ENCODE results near the gene BICDL1. TPM values are rescaled to one million over a fixed set of nuclear protein-coding genes. Genes with fewer than 3 reads are reported as not detected.

BICDL1 gene
- total and polyA plus RNA-seq, 2 donors (not counting 1 experiment from before 2014, with no cell fraction given) = not detected

GRCh38 chr12:120095736-120096135, 106.7 kb downstream of the BICDL1 start:
- Histone ChIP-seq H3K36me3 (ENCODE audit: control insufficient read depth, insufficient read depth, low read length) (peaks cover 23% of the 10 kb centered on the region), H2AFZ (ENCODE audit: low read length) (no peak overlapping the region)

DNA sequence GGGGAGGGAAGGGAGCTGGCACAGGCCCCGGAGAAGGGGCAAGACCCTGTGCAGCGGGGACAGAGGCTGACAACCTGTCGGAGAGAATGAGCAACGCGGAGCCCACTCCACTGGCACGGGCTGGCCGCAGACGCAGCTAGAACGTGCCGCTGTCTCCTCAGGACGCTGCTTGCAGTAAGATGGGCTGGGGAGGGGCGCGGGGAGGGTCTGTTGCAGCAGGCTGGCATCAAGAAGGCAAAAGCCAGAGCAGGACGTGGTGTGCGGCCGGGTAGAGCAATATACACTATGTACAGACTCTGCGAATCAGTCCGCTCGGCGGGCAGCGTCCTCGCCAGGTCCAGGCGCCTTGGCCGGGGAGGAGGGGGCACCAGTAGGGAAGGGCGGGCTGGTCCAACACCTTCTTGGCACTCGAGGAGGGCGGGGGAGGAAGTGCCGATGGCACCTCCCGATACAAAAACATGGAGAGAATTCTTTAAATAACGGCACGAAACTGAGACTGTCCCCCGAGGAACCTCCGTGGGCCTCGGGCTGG, 107.7 kb downstream of the BICDL1 start:
- H3K27ac ChIP-seq (ENCODE audit: insufficient read depth, low read length) = no peak overlapping the region
- H3K4me3 ChIP-seq (replicated peaks in 1 of 4; ENCODE audit: control extremely low read depth in 1 of 4, insufficient read depth in 1 of 4, low read depth in 3 of 4, low read length in 4 of 4) = no peak overlapping the region
- peaks cover 24% of the 10 kb centered on the region for H3K79me2 ChIP-seq (ENCODE audit: control insufficient read depth, insufficient read depth, low read length)
- no peaks in the 10 kb centered on the region for H3K9me3 ChIP-seq (ENCODE audit: control insufficient read depth, insufficient read depth, low read depth, low read length)
- H4K20me1 ChIP-seq (ENCODE audit: control insufficient read depth, extremely low read depth, insufficient read depth, low read length) = no peaks in the 10 kb centered on the region
- no peak overlapping the region for H3K4me2 ChIP-seq (ENCODE audit: extremely low read depth, insufficient read depth, low read length)
- H2AFZ ChIP-seq (ENCODE audit: low read length) = no peak overlapping the region
- no peaks in the 10 kb centered on the region for H3K27me3 ChIP-seq (ENCODE audit: control insufficient read depth, insufficient read depth, low read length)
- no peak for TF ChIP-seq EZH2 (IDR thresholded peaks at IDR 0.05; ENCODE audit: low read length, missing control alignments)
- TF ChIP-seq, protein P1, sequence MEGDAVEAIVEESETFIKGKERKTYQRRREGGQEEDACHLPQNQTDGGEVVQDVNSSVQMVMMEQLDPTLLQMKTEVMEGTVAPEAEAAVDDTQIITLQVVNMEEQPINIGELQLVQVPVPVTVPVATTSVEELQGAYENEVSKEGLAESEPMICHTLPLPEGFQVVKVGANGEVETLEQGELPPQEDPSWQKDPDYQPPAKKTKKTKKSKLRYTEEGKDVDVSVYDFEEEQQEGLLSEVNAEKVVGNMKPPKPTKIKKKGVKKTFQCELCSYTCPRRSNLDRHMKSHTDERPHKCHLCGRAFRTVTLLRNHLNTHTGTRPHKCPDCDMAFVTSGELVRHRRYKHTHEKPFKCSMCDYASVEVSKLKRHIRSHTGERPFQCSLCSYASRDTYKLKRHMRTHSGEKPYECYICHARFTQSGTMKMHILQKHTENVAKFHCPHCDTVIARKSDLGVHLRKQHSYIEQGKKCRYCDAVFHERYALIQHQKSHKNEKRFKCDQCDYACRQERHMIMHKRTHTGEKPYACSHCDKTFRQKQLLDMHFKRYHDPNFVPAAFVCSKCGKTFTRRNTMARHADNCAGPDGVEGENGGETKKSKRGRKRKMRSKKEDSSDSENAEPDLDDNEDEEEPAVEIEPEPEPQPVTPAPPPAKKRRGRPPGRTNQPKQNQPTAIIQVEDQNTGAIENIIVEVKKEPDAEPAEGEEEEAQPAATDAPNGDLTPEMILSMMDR (conservative IDR thresholded peaks at IDR 0.05 in 1 of 2, IDR thresholded peaks at IDR 0.05 in 1 of 2; ENCODE audit: low read depth in 1 of 2, low read length in 2 of 2) = no peak
- peaks cover 7% of the 10 kb centered on the region for H3K4me1 ChIP-seq (ENCODE audit: control insufficient read depth, extremely low read depth, insufficient read depth, low read length)
- peaks cover 21% of the 10 kb centered on the region for H3K36me3 ChIP-seq (ENCODE audit: control insufficient read depth, insufficient read depth, low read length)
- no peak overlapping the region for H3K9ac ChIP-seq (ENCODE audit: insufficient read depth, low read length)
- no peak for DNase-seq (ENCODE audit: low read depth in 2 of 2)

More at GRCh38 chr12:120095736-120096135, 106.7 kb downstream of the BICDL1 start:
- Histone ChIP-seq H3K9ac (ENCODE audit: insufficient read depth, low read length) (no peak overlapping the region), H3K27me3 (ENCODE audit: control insufficient read depth, insufficient read depth, low read length) (no peaks in the 10 kb centered on the region), H3K27ac (ENCODE audit: insufficient read depth, low read length) (no peak overlapping the region), H3K4me1 (ENCODE audit: control insufficient read depth, extremely low read depth, insufficient read depth, low read length) (no peaks in the 10 kb centered on the region), H3K4me2 (ENCODE audit: extremely low read depth, insufficient read depth, low read length) (no peak overlapping the region), H3K9me3 (ENCODE audit: control insufficient read depth, insufficient read depth, low read depth, low read length) (no peaks in the 10 kb centered on the region), H3K4me3 (replicated peaks in 1 of 4; ENCODE audit: control extremely low read depth in 1 of 4, insufficient read depth in 1 of 4, low read depth in 3 of 4, low read length in 4 of 4) (no peak overlapping the region), H3K79me2 (ENCODE audit: control insufficient read depth, insufficient read depth, low read length) (peaks cover 16% of the 10 kb centered on the region), H4K20me1 (ENCODE audit: control insufficient read depth, extremely low read depth, insufficient read depth, low read length) (no peaks in the 10 kb centered on the region)
- no peak for DNase-seq (ENCODE audit: low read depth in 2 of 2)
- TF ChIP-seq, protein P1 (conservative IDR thresholded peaks at IDR 0.05 in 1 of 2, IDR thresholded peaks at IDR 0.05 in 1 of 2; ENCODE audit: low read depth in 1 of 2, low read length in 2 of 2) = no peak
- no peak for TF ChIP-seq EZH2 (IDR thresholded peaks at IDR 0.05; ENCODE audit: low read length, missing control alignments)

- Histone ChIP-seq H3K79me2 (ENCODE audit: control insufficient read depth, insufficient read depth, low read length) (peaks cover 44% of the 10 kb centered on the region), H3K4me1 (ENCODE audit: control insufficient read depth, extremely low read depth, insufficient read depth, low read length) (peaks cover 8% of the 10 kb centered on the region), H2AFZ (ENCODE audit: low read length) (no peak overlapping the region), H3K27ac (ENCODE audit: insufficient read depth, low read length) (no peak overlapping the region), H3K9ac (ENCODE audit: insufficient read depth, low read length) (no peak overlapping the region), H4K20me1 (ENCODE audit: control insufficient read depth, extremely low read depth, insufficient read depth, low read length) (no peaks in the 10 kb centered on the region), H3K4me2 (ENCODE audit: extremely low read depth, insufficient read depth, low read length) (no peak overlapping the region), H3K36me3 (ENCODE audit: control insufficient read depth, insufficient read depth, low read length) (peaks cover 25% of the 10 kb centered on the region), H3K4me3 (replicated peaks in 1 of 4; ENCODE audit: control extremely low read depth in 1 of 4, insufficient read depth in 1 of 4, low read depth in 3 of 4, low read length in 4 of 4) (no peak overlapping the region), H3K27me3 (ENCODE audit: control insufficient read depth, insufficient read depth, low read length) (no peaks in the 10 kb centered on the region), H3K9me3 (ENCODE audit: control insufficient read depth, insufficient read depth, low read depth, low read length) (no peaks in the 10 kb centered on the region)
- no peak for DNase-seq (ENCODE audit: low read depth in 2 of 2)
- TF ChIP-seq, protein P1 (conservative IDR thresholded peaks at IDR 0.05 in 1 of 2, IDR thresholded peaks at IDR 0.05 in 1 of 2; ENCODE audit: low read depth in 1 of 2, low read length in 2 of 2) = no peak
- TF ChIP-seq EZH2 (IDR thresholded peaks at IDR 0.05; ENCODE audit: low read length, missing control alignments) = no peak
These were observed 109.9 kb downstream of the BICDL1 start for GRCh38 chr12:120098756-120099470.
